ENCODE data around the gene TMEM213.

Gene TMEM213

GRCh38 chr7:138797715-138798320 lies at the start of gene TMEM213, which contains the start of gene ATP6V0A4:
Gene TMEM213, plus strand, starts transcription at chr7:138797994. Its CDS starts 111 bp downstream, at chr7:138798105.
Gene ATP6V0A4, minus strand, starts transcription at chr7:138798196. Its CDS starts 26,949 bp downstream, at chr7:138771247.
- DNase-seq (ENCODE audit: low spot score) = no peak

- no peak for DNase-seq (ENCODE audit: low spot score)
These were observed 49.1 kb upstream of the TMEM213 start for GRCh38 chr7:138748666-138749065.

- DNase-seq (ENCODE audit: low spot score) = no peak
These were observed 47.8 kb upstream of the TMEM213 start for GRCh38 chr7:138749960-138750359.

- no peak for DNase-seq (ENCODE audit: low spot score)
These were observed 47.3 kb upstream of the TMEM213 start for GRCh38 chr7:138750473-138750872.

GRCh38 chr7:138750901-138751464 lies 46.8 kb upstream of the TMEM213 start:
- DNase-seq (ENCODE audit: low spot score) = no peak

GRCh38 chr7:138752518-138753149 lies 45.2 kb upstream of the TMEM213 start:
- peak; percentile 62 for DNase-seq (ENCODE audit: low spot score)

GRCh38 chr7:138753150-138753518 lies 44.7 kb upstream of the TMEM213 start:
- DNase-seq (ENCODE audit: low spot score) = no peak

- no peak for DNase-seq (ENCODE audit: low spot score)
These were observed 44.2 kb upstream of the TMEM213 start for GRCh38 chr7:138753610-138754009.

GRCh38 chr7:138755331-138755747 lies 42.5 kb upstream of the TMEM213 start:
- DNase-seq (ENCODE audit: low spot score) = no peak

- no peak for DNase-seq (ENCODE audit: low spot score)
These were observed 41.8 kb upstream of the TMEM213 start for GRCh38 chr7:138755842-138756590.

GRCh38 chr7:138756591-138757242 lies 41.1 kb upstream of the TMEM213 start:
- no peak for DNase-seq (ENCODE audit: low spot score)

- no peak for DNase-seq (ENCODE audit: low spot score)
These were observed 29.6 kb upstream of the TMEM213 start for GRCh38 chr7:138768241-138768640.

GRCh38 chr7:138770904-138771303 lies 26.9 kb upstream of the TMEM213 start:
- no peak for DNase-seq (ENCODE audit: low spot score)

GRCh38 chr7:138773176-138773575 lies 24.6 kb upstream of the TMEM213 start:
- no peak for DNase-seq (ENCODE audit: low spot score)

GRCh38 chr7:138773817-138774216 lies 24.0 kb upstream of the TMEM213 start:
- no peak for DNase-seq (ENCODE audit: low spot score)

GRCh38 chr7:138776166-138776833 lies 21.5 kb upstream of the TMEM213 start:
- DNase-seq (ENCODE audit: low spot score) = no peak

GRCh38 chr7:138781004-138781403 lies 16.8 kb upstream of the TMEM213 start:
- DNase-seq (ENCODE audit: low spot score) = no peak

GRCh38 chr7:138784692-138785091 lies 13.1 kb upstream of the TMEM213 start:
- no peak for DNase-seq (ENCODE audit: low spot score)

- no peak for DNase-seq (ENCODE audit: low spot score)
These were observed 12.0 kb upstream of the TMEM213 start for GRCh38 chr7:138785587-138786437.

GRCh38 chr7:138796038-138796615 lies 1.7 kb upstream of the TMEM213 start:
- DNase-seq (ENCODE audit: low spot score) = no peak
